Trophoblast cell (in vitro differentiated cells and primary cell): ENCODE data around the gene TADA3.

ENCODE experiments used
- DNase-seq, 2 donors: peaks; one replicate each; pipeline ENCODE4 v3.0.0-alpha.2; 2016
- H2AFZ ChIP-seq: 2 replicates; pipeline ENCODE4 v1.6.1; 2013; ENCODE audit warnings: low read length, moderate library complexity, mild to moderate bottlenecking; ENCODE audit not compliant: insufficient read depth, poor library complexity
- H2AK5ac ChIP-seq: 2 replicates; pipeline ENCODE4 v1.6.1; 2013; ENCODE audit warnings: mild to moderate bottlenecking, low read length
- H2BK120ac ChIP-seq: 2 replicates; pipeline ENCODE4 v1.6.1; 2013; ENCODE audit warnings: low read length, mild to moderate bottlenecking, moderate library complexity; ENCODE audit not compliant: insufficient read depth, poor library complexity
- H2BK12ac ChIP-seq: 2 replicates; pipeline ENCODE4 v1.6.1; 2013; ENCODE audit warnings: mild to moderate bottlenecking, low read length, moderate library complexity
- H2BK5ac ChIP-seq: 2 replicates; pipeline ENCODE4 v1.6.1; 2013; ENCODE audit warnings: low read length, low read depth, moderate library complexity, mild to moderate bottlenecking; ENCODE audit not compliant: poor library complexity
- H3K14ac ChIP-seq: 2 replicates; pipeline ENCODE4 v1.6.1; 2013; ENCODE audit warnings: mild to moderate bottlenecking, low read length
- H3K18ac ChIP-seq: 2 replicates; pipeline ENCODE4 v1.6.1; 2013; ENCODE audit warnings: mild to moderate bottlenecking, low read length
- H3K23ac ChIP-seq: 2 replicates; pipeline ENCODE4 v1.6.1; 2013; ENCODE audit warnings: low read length
- H3K27ac ChIP-seq: 2 replicates; pipeline ENCODE4 v1.5.1; 2013; ENCODE audit warnings: low read depth, mild to moderate bottlenecking, inconsistent platforms, low read length, moderate library complexity
- H3K27me3 ChIP-seq: 2 replicates; pipeline ENCODE4 v1.6.1; 2013; ENCODE audit warnings: inconsistent platforms, mild to moderate bottlenecking, low read length, moderate library complexity; ENCODE audit not compliant: insufficient read depth
- H3K36me3 ChIP-seq, 2 experiments: 1 replicate in 1 of 2; 2 replicates in 1 of 2; pipeline ENCODE4 v1.6.1; 2013; ENCODE audit warnings: low read length in 2 of 2, mild to moderate bottlenecking in 2 of 2, moderate library complexity in 1 of 2; ENCODE audit not compliant: insufficient read depth in 2 of 2, control insufficient read depth in 1 of 2
- H3K4ac ChIP-seq: 2 replicates; pipeline ENCODE4 v1.6.1; 2013; ENCODE audit warnings: low read depth, mild to moderate bottlenecking, low read length, moderate library complexity
- H3K4me1 ChIP-seq, 2 experiments: 1 replicate in 1 of 2; 2 replicates in 1 of 2; pipeline ENCODE4 v1.6.1; 2013; ENCODE audit warnings: low read length in 2 of 2, mild to moderate bottlenecking in 2 of 2, moderate library complexity in 1 of 2; ENCODE audit not compliant: insufficient read depth in 2 of 2, control insufficient read depth in 1 of 2
- H3K4me2 ChIP-seq: 2 replicates; pipeline ENCODE4 v1.6.1; 2013; ENCODE audit warnings: inconsistent platforms, mild to moderate bottlenecking, low read length, moderate library complexity
- H3K4me3 ChIP-seq: 2 replicates; pipeline ENCODE4 v1.5.1; 2013; ENCODE audit warnings: mild to moderate bottlenecking, low read depth, low read length, inconsistent platforms
- H3K79me1 ChIP-seq: one replicate; pipeline ENCODE4 v1.6.1; 2013; ENCODE audit warnings: low read length
- H3K79me2 ChIP-seq: 2 replicates; pipeline ENCODE4 v1.6.1; 2013; ENCODE audit warnings: low read length, mild to moderate bottlenecking; ENCODE audit not compliant: control insufficient read depth, insufficient read depth, poor library complexity
- H3K9ac ChIP-seq: 2 replicates; pipeline ENCODE4 v1.6.1; 2013; ENCODE audit warnings: mild to moderate bottlenecking, low read length
- H3K9me3 ChIP-seq: 2 replicates; pipeline ENCODE4 v1.6.1; 2013; ENCODE audit warnings: low read depth, mild to moderate bottlenecking, control low read depth, inconsistent platforms, low read length; ENCODE audit not compliant: insufficient read depth
- H4K12ac ChIP-seq: 2 replicates; pipeline ENCODE4 v1.6.1; 2013; ENCODE audit warnings: low read depth, mild to moderate bottlenecking, low read length, moderate library complexity
- H4K8ac ChIP-seq: 2 replicates; pipeline ENCODE4 v1.6.1; 2013; ENCODE audit warnings: low read depth, mild to moderate bottlenecking, low read length, moderate library complexity
- H4K91ac ChIP-seq: one replicate; pipeline ENCODE4 v1.6.1; 2013; ENCODE audit warnings: low read depth, mild to moderate bottlenecking, low read length, moderate library complexity
- WGBS: extraction: QIAGEN DNeasy Blood & Tissue Kit; methylation state at CpG from one replicate; pipeline ENCODE4 v1.1.7; 2013; ENCODE audit warnings: missing lambda C conversion rate; ENCODE audit not compliant: insufficient read length, insufficient coverage; ENCODE audit errors: extremely low coverage; 5-methylcytosine and 5-hydroxymethylcytosine counted together

The TADA3 gene

DNA sequence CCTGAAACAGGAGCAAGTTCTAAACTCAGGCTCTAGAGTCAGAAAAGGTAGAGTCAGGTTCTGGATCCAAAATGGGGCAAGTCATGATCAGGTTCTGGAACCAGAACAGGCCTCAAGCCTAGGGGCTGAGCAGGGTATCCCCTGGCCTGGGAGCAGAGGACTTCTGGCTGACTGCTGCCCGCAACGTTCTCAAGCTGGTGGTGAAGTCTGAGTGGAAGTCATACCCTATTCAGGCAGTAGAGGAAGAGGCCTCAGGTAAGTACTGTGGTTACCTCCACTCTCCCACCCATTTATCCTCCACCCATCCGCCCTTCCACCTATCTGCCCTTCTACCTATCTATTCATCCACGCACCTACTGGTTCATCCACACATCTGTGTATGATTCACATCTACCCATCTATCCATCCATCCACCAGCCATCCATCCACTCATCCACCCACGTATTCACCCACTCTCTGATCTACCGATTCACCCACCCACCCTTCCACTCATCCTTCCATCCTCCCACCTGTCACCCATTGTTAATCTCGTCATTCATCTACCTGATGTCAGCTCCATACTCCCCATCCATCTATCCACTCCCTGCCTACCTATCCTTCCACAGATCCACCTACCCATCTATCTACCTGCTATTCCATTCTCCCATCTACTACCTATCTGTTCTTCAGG is 26.5 kb upstream of the TADA3 start:
- DNase-seq: no peak

DNA sequence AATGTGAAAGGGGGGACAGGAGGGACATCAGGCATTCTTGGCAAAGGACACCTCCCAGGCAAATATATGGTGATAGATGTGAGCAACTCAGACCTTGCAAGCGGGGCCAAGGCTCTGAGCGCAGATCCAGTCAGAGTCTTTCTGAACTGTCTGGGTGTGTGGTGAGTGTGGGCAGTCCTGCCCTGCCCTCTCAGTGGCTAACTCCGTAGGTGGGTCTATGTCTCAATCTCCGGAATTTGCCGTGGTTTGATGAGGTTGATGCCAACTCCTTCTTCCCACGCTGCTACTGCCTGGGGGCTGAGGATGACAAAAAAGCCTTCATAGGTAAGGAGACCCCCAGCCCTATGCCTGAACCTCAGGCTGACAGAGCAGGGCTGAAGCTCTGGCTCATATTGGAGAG is 25.2 kb upstream of the TADA3 start:
- no CpG with 5 or more reads among the region's 6 CpGs for WGBS
- H2AFZ ChIP-seq: no peak overlapping the region
- no peaks in the 10 kb centered on the region for H3K9me3 ChIP-seq
- no peak overlapping the region for H2BK5ac ChIP-seq
- no peak for DNase-seq
- H3K36me3 ChIP-seq: peaks cover 6 to 15% of the 10 kb centered on the region in 2 experiments
- H3K14ac ChIP-seq: no peak overlapping the region
- H3K27ac ChIP-seq: no peak overlapping the region
- no peak overlapping the region for H3K4me2 ChIP-seq
- no peak overlapping the region for H2BK12ac ChIP-seq
- H4K12ac ChIP-seq: no peak overlapping the region
- H2BK120ac ChIP-seq: no peak overlapping the region
- no peak overlapping the region for H4K91ac ChIP-seq
- no peak overlapping the region for H3K4ac ChIP-seq
- no peak overlapping the region for H4K8ac ChIP-seq
- H3K4me1 ChIP-seq: no peaks in the 10 kb centered on the region
- no peak overlapping the region for H3K18ac ChIP-seq
- no peak overlapping the region for H2AK5ac ChIP-seq
- no peak overlapping the region for H3K4me3 ChIP-seq
- H3K27me3 ChIP-seq: no peaks in the 10 kb centered on the region
- H3K79me2 ChIP-seq: no peaks in the 10 kb centered on the region
- no peak overlapping the region for H3K23ac ChIP-seq
- no peaks in the 10 kb centered on the region for H3K79me1 ChIP-seq
- no peak overlapping the region for H3K9ac ChIP-seq

More for the DNA sequence above, 26.5 kb upstream of the TADA3 start:
- no peak overlapping the region for H2AFZ ChIP-seq
- no peak overlapping the region for H3K4ac ChIP-seq
- no peak overlapping the region for H2BK12ac ChIP-seq
- H3K18ac ChIP-seq: no peak overlapping the region
- no peaks in the 10 kb centered on the region for H3K79me1 ChIP-seq
- H2BK5ac ChIP-seq: no peak overlapping the region
- peaks cover 0 to 8% of the 10 kb centered on the region in 2 experiments for H3K36me3 ChIP-seq
- no peak overlapping the region for H3K14ac ChIP-seq
- H4K8ac ChIP-seq: no peak overlapping the region
- H3K23ac ChIP-seq: no peak overlapping the region
- H3K27me3 ChIP-seq: no peaks in the 10 kb centered on the region
- H2AK5ac ChIP-seq: no peak overlapping the region
- H3K27ac ChIP-seq: no peak overlapping the region
- H3K4me2 ChIP-seq: no peak overlapping the region
- no peak overlapping the region for H3K4me3 ChIP-seq
- no peaks in the 10 kb centered on the region for H3K4me1 ChIP-seq
- H3K9me3 ChIP-seq: no peaks in the 10 kb centered on the region
- H4K12ac ChIP-seq: no peak overlapping the region
- no peaks in the 10 kb centered on the region for H3K79me2 ChIP-seq
- H3K9ac ChIP-seq: no peak overlapping the region
- no peak overlapping the region for H4K91ac ChIP-seq
- no peak overlapping the region for H2BK120ac ChIP-seq
- 100% methylated on average over 1 of the region's 7 CpGs for WGBS

DNA sequence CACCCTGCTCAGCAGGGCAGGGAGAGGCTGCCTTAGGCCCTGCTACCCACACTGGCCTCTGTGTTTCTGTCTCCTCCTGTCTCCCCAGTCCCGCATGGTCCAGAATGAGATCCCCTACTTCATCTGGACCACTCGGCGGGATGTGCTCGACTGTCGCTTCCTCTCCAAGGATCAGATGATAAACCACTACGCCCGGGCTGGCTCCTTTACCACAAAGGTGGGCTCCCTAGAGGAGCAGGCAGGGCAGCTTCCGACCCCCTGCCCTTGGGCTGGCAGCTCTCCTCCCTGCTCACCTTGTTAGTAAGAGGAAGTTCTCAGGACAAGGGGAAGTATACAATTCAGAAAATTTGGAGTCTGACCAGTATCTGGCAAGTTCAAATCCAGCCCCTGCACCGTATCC is 23.7 kb upstream of the TADA3 start:
- Histone ChIP-seq H2BK12ac (no peak overlapping the region), H3K27me3 (no peaks in the 10 kb centered on the region), H3K36me3 (peaks cover 6 to 15% of the 10 kb centered on the region in 2 experiments), H2BK120ac (no peak overlapping the region), H3K79me1 (no peaks in the 10 kb centered on the region), H4K8ac (no peak overlapping the region), H3K9me3 (no peaks in the 10 kb centered on the region), H3K79me2 (no peaks in the 10 kb centered on the region), H3K4me3 (no peak overlapping the region), H4K12ac (no peak overlapping the region), H4K91ac (no peak overlapping the region), H2AFZ (no peak overlapping the region), H3K14ac (no peak overlapping the region), H3K4me2 (no peak overlapping the region), H3K4me1 (no peaks in the 10 kb centered on the region), H3K9ac (no peak overlapping the region), H2BK5ac (no peak overlapping the region), H2AK5ac (no peak overlapping the region), H3K18ac (no peak overlapping the region), H3K4ac (no peak overlapping the region), H3K23ac (no peak overlapping the region), H3K27ac (no peak overlapping the region)
- no peak for DNase-seq
- WGBS: no CpG with 5 or more reads among the region's 9 CpGs

DNA sequence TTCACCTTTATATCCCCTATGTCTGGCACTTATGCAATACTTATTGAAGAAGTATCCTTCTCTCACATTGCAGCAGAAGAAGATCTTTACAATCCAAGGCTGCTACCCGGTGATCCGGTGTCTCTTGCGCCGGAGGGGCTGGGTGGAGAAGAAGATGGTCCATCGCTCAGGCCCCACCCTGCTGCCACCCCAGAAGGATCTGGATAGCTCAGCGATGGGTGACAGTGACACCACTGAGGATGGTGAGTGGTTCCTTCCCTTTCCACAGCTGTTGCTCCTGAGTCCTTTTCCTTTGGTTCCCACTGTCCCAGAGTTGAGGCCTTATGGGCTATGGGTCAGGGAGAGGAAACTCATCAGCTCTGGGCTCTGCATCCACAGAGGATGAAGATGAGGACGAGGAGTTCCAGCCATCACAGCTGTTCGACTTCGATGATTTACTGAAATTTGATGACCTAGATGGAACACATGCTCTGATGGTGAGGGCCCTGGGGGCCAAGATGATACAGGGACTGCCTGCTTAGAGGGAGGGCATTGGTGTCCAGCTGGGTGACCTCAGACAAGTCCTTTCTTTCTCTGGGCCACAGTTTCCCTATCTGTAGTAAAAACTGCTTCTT is 20.7 kb upstream of the TADA3 start:
- H3K9me3 ChIP-seq: no peaks in the 10 kb centered on the region
- WGBS: no CpG with 5 or more reads among the region's 9 CpGs

More for the DNA sequence above, 20.7 kb upstream of the TADA3 start:
- Histone ChIP-seq H3K4ac (no peak overlapping the region), H3K23ac (no peak overlapping the region), H2AK5ac (no peak overlapping the region), H3K27me3 (no peaks in the 10 kb centered on the region), H4K12ac (no peak overlapping the region), H3K36me3 (peaks cover 9 to 10% of the 10 kb centered on the region in 2 experiments), H2BK12ac (no peak overlapping the region), H3K27ac (no peak overlapping the region), H3K9ac (no peak overlapping the region), H3K79me1 (peaks cover 9% of the 10 kb centered on the region), H4K91ac (no peak overlapping the region), H3K4me1 (peaks cover 0 to 3% of the 10 kb centered on the region in 2 experiments), H3K79me2 (peaks cover 3% of the 10 kb centered on the region), H3K4me2 (no peak overlapping the region), H2BK120ac (no peak overlapping the region), H4K8ac (no peak overlapping the region), H3K14ac (no peak overlapping the region), H3K4me3 (no peak overlapping the region), H3K18ac (no peak overlapping the region), H2AFZ (no peak overlapping the region), H2BK5ac (no peak overlapping the region)
- no peak for DNase-seq
